ENCODE data around the gene TMEM175.

DNA sequence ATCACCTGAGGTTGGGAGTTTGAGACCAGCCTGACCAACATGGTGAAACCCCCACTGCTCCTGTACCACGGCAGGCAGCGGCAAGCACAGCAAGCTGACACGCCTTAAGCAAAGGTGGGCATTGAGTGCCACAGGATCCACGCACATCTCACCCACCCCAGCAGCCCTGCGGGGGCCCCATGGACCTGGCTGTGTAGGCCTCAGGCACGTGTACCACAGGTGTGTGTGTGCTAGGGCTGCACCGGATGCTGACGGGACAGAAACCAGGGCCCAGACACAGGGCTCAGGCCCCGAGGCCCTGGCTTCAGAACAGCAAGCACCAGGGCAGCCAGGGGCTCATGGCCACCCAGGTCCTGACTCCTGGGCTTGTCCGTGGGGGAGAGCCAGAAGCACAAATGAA lies 46.9 kb upstream of the TMEM175 start:
- TF ChIP-seq, protein P1, sequence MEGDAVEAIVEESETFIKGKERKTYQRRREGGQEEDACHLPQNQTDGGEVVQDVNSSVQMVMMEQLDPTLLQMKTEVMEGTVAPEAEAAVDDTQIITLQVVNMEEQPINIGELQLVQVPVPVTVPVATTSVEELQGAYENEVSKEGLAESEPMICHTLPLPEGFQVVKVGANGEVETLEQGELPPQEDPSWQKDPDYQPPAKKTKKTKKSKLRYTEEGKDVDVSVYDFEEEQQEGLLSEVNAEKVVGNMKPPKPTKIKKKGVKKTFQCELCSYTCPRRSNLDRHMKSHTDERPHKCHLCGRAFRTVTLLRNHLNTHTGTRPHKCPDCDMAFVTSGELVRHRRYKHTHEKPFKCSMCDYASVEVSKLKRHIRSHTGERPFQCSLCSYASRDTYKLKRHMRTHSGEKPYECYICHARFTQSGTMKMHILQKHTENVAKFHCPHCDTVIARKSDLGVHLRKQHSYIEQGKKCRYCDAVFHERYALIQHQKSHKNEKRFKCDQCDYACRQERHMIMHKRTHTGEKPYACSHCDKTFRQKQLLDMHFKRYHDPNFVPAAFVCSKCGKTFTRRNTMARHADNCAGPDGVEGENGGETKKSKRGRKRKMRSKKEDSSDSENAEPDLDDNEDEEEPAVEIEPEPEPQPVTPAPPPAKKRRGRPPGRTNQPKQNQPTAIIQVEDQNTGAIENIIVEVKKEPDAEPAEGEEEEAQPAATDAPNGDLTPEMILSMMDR (CRISPR knock-in tag; IDR thresholded peaks at IDR 0.05) = no peak
- no peak for TF ChIP-seq ZMYM2 (CRISPR knock-in tag; IDR thresholded peaks at IDR 0.05)
- TF ChIP-seq SUZ12 (IDR thresholded peaks at IDR 0.05; ENCODE audit: low read depth, low read length) = no peak

Data from HepG2 (cell line).